Smooth muscle cell of the pulmonary artery (primary cell): ENCODE measurements around the gene BIVM. TPM values are rescaled to one million over a fixed set of nuclear protein-coding genes. Genes with fewer than 3 reads are reported as not detected.

Experiments used
- total RNA-seq: library from RNA; depleted of rRNA; stranded (reverse); fragments of >200 nt; gene quantifications from 2 replicates; pipeline ENCODE4 v1.2.3, GENCODE V29; 2014

The BIVM gene, protein sequence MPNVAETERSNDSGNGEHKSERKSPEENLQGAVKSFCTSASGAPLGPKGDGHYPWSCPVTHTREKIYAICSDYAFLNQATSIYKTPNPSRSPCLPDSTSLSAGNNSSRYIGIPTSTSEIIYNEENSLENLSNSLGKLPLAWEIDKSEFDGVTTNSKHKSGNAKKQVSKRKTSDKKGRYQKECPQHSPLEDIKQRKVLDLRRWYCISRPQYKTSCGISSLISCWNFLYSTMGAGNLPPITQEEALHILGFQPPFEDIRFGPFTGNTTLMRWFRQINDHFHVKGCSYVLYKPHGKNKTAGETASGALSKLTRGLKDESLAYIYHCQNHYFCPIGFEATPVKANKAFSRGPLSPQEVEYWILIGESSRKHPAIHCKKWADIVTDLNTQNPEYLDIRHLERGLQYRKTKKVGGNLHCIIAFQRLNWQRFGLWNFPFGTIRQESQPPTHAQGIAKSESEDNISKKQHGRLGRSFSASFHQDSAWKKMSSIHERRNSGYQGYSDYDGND
- 22.2 and 24.5 TPM in 2 replicates for total RNA-seq

DNA sequence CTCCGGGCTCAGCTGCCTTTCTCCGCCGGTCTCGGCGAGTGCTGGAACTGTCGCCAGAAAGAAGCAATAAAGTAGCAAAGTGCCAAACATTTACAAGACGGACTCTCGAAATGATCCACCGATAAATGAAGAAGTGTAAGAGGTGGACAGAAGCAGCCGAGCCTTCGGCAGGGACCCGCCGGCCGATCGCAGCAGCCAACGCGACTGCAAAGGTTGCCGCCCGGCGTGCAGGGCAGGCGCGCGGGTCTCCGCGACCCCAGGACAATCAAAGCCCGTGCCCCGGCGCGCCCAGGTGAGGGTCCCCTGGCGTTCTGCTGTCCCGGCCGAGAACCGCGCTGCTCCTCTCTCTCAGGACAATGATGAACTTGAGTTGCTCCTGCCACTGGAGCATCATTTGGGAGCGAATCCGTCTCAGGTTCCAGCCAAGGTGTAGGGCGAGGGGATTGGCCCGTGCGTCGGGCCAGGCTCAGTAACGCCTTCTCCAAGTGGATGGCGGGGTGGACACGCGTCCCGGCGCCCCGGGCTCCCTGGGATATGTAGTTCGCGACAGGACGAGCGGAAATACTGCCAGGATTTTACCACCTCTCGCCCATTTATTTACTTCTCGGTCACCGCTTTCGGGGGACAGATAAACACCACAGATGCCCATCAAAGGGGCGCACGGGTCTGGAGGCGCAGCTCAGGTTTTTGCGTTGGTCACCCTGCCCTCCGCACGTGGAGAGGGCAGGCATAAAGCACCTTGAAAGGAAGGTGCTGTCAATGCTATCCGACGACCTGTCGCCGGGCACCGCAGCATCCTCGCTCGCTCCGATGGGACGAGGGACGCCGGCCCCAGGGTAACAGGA lies at the start of gene BIVM, which contains the start of gene POGLUT2:
Gene BIVM, plus strand, starts transcription at position 539 of the 845 bp plus-strand sequence. CDS start 8,149 bp downstream, outside the sequence.
Gene POGLUT2, minus strand, starts transcription at position 396 of the 845 bp plus-strand sequence. Its CDS starts 306 bp downstream, at position 90.

DNA sequence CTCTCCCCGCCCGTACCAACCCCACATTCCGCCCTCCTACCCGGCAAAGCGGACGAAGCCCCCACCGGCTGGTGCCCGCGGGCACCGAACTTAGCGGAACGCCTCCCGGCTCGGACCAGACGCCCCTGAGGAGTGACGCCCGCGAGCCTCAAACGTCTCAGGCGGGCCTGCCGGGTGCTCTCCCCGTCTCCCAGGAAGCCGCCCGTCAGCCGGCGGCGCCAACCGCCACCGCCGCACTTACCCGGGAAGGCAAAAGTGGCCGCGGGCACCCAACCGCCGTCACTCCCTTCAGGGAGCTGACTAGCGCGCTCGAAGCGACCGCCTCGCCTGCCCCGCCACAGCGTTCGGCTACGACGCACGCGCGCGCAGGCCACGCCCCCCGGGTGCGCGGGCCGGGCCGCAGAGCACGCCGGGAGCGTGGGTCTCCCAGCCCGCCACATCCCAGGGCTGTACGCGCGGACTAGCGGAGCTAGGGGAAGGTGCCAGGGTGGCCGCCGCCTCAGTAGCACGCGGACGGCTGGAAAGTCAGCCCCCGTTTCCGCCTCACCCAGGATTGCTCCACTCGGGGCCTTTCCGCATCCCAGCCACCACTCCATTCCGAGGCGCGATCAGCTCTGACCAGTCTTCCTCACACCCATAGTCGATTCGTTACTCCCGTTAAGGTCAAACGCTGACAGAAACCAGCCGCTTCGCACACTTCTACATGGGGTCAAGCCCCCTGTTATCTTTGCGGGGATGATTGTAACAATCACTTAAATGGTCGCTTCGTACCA lies 25.3 kb upstream of the BIVM start, which contains the start of gene TEX30:
Gene TEX30, minus strand, starts transcription at position 346 of the 773 bp plus-strand sequence. CDS start 3,760 bp downstream, outside the sequence.

DNA sequence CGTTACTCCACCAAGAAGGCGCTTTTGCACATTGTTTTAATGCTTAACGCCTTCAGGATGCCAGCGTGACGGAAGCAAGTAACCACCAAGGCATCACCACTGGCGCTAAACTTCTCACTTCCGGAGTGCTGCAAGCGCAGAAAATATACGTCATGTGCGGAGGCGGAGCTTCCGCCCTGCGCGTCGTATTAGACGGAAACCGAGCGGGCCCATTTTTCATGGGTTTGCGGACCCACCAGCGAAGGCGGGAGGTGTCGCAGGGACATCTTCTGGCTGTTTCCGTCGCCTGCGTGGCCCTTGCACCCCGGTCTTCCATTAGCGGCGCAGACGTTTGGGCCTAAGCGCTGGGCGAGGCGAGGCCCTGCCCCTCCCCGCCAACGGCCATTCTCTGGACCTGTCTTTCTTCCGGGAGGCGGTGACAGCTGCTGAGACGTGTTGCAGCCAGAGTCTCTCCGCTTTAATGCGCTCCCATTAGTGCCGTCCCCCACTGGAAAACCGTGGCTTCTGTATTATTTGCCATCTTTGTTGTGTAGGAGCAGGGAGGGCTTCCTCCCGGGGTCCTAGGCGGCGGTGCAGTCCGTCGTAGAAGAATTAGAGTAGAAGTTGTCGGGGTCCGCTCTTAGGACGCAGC lies 46.8 kb downstream of the BIVM start, which contains the start of gene ERCC5:
Gene ERCC5, plus strand, starts transcription at position 403 of the 631 bp plus-strand sequence. CDS start 235 bp downstream, outside the sequence.

Other genes starting within 250 kb of the BIVM start
- 37.5 and 44.8 TPM in 2 replicates for gene TPP2, start 202.1 kb upstream of the BIVM start, total RNA-seq
- gene METTL21C, start 104.1 kb upstream of the BIVM start, total RNA-seq, result not detected in 2 replicates
- 7.0 and 9.5 TPM in 2 replicates for gene TEX30, start 25.3 kb upstream of the BIVM start, total RNA-seq
- gene POGLUT2, start 143 bp upstream of the BIVM start, total RNA-seq, result 28.9 and 33.3 TPM in 2 replicates
- gene ERCC5, start 46.9 kb downstream of the BIVM start, total RNA-seq, result 51.3 and 55.5 TPM in 2 replicates